Hypothalamus (tissue), 51 donors: ENCODE results near the gene TPST1.
"Not testable (repeated sequence)": the region's sequence is repeated elsewhere in the genome, so short reads cannot be mapped to it uniquely, and the experiment has no call there.

Experiments used
- DNase-seq, 51 donors: peaks; one replicate each; lab custom pipeline; 2025; lab: John Stamatoyannopoulos, UW

Gene TPST1

GRCh38 chr7:66187905-66188304 lies 17.2 kb upstream of the TPST1 start:
- DNase-seq: no peak

- DNase-seq: no peak
These were observed 16.5 kb upstream of the TPST1 start for GRCh38 chr7:66188645-66189044.

GRCh38 chr7:66189695-66190503 lies 15.2 kb upstream of the TPST1 start:
- peak in 6 of 51 donors; percentile 3 to 9 (median 6) for DNase-seq

- no peak for DNase-seq
These were observed 14.7 kb upstream of the TPST1 start for GRCh38 chr7:66190504-66190857.

- DNase-seq: no peak
These were observed 11.9 kb upstream of the TPST1 start for GRCh38 chr7:66193146-66193725.

GRCh38 chr7:66198469-66198868 lies 6.7 kb upstream of the TPST1 start:
- DNase-seq: no peak

GRCh38 chr7:66198956-66199355 lies 6.2 kb upstream of the TPST1 start:
- no peak for DNase-seq

- no peak for DNase-seq
These were observed 2.7 kb upstream of the TPST1 start for GRCh38 chr7:66202441-66202840.

- peak in 19 of 51 donors; percentile 2 to 50 (median 30) for DNase-seq
These were observed 582 bp downstream of the TPST1 start for GRCh38 chr7:66205741-66206090.

- DNase-seq: peak in 1 of 51 donors; percentile 37
These were observed 1.2 kb downstream of the TPST1 start for GRCh38 chr7:66206119-66206933.

GRCh38 chr7:66206934-66207240 lies 1.8 kb downstream of the TPST1 start:
- DNase-seq: peak in 1 of 51 donors; percentile 5

GRCh38 chr7:66207540-66207939 lies 2.4 kb downstream of the TPST1 start:
- no peak for DNase-seq

GRCh38 chr7:66211429-66211828 lies 6.3 kb downstream of the TPST1 start:
- no peak for DNase-seq

- no peak for DNase-seq
These were observed 8.5 kb downstream of the TPST1 start for GRCh38 chr7:66213637-66214036.

GRCh38 chr7:66216687-66217086 lies 11.6 kb downstream of the TPST1 start:
- DNase-seq: no peak

GRCh38 chr7:66219805-66220204 lies 14.7 kb downstream of the TPST1 start:
- no peak for DNase-seq

- no peak for DNase-seq
These were observed 16.3 kb downstream of the TPST1 start for GRCh38 chr7:66221442-66221841.

- no peak for DNase-seq
These were observed 22.7 kb downstream of the TPST1 start for GRCh38 chr7:66227808-66228207.

- DNase-seq: not testable (repeated sequence)
These were observed 26.4 kb downstream of the TPST1 start for GRCh38 chr7:66231326-66232216.

GRCh38 chr7:66233638-66234037 lies 28.5 kb downstream of the TPST1 start:
- no peak for DNase-seq
